T-helper 2 cell (primary cell): Measurements from ENCODE around the gene DNAH11.
"Not testable (repeated sequence)": the region's sequence is repeated elsewhere in the genome, so short reads cannot be mapped to it uniquely, and the experiment has no call there.

Experiments used
- DNase-seq, 5 experiments: peaks; one replicate each; pipeline versions ENCODE4 v3.0.0 to v3.0.0-alpha.2; 2012 to 2022

Gene DNAH11

GRCh38 chr7:21898265-21898930, 355.6 kb downstream of the DNAH11 start:
- peak in 1 of 5 experiments; percentile 68 for DNase-seq

- DNase-seq: no peak
Observed at GRCh38 chr7:21902240-21902639, 359.4 kb downstream of the DNAH11 start.

- DNase-seq: no peak
Observed at GRCh38 chr7:21903020-21903786, 360.4 kb downstream of the DNAH11 start.

- no peak for DNase-seq
Observed at GRCh38 chr7:21908746-21909145, 365.9 kb downstream of the DNAH11 start.

GRCh38 chr7:21910253-21910652, 367.4 kb downstream of the DNAH11 start:
- DNase-seq: no peak

DNA sequence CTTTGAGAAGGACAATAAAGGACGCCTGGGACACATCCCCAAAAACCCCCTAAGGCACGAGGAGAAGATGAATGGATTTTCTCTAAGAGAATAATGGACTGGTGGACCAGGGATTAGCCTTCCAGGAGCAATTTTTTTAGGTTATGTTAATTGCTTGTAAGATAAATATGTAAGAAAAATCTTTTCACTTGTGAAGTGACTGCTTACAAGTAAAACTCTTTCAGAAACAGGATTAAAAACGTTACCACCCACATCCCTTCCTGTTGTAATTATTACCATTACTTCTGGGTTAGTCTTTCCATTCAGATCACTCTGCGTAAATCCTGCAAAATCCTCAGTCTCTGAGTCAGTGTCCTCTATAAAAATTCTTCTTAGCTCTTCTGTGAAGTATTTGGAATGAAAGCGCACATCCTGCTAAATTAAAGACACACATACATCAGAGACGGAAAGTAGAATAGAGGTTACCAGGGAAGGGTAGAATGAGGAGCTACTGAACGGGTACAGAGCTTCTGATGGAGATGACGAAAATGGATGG, 368.6 kb downstream of the DNAH11 start:
- no peak for DNase-seq

DNA sequence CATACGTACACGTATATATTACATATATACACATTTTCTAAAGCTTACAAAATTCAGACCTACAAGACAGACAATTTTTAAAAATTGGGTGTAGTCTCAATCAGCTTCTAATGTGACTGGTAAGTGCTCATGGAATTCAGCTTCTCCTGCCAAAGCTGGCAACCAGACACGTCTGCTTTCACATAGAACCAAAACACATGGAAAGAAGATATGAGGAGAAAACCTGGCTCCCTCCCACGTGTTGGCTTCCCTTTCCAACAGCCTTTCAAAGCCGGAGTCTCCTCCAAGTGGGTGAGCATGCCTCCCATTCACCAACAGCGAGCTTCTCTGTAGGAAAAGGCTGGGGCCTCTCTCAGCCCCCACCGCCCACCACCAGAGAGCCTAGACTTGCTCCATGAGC, 369.5 kb downstream of the DNAH11 start:
- no peak for DNase-seq

GRCh38 chr7:21912931-21913780, 370.3 kb downstream of the DNAH11 start:
- DNase-seq: no peak

DNA sequence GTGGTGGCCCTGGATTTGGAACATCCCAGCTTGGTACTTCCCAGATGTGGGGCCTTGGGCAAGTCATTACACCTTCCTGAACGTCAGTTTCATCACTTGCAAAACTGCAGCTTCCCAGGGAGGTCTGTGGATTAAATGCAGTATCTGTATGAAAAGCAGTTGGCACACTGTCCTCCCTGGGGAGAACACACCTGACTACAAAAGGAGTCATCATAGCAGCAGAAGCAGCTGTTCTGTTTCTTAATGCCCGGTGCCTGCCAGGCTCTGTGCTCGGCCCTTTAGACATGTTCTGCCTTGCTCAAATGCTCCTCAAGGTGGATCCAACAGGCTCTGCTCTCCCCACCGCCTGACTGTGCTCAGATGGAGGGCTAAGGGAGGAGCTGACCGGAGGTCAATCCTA, 371.8 kb downstream of the DNAH11 start:
- no peak for DNase-seq

GRCh38 chr7:21915140-21915539, 372.3 kb downstream of the DNAH11 start:
- no peak for DNase-seq

DNA sequence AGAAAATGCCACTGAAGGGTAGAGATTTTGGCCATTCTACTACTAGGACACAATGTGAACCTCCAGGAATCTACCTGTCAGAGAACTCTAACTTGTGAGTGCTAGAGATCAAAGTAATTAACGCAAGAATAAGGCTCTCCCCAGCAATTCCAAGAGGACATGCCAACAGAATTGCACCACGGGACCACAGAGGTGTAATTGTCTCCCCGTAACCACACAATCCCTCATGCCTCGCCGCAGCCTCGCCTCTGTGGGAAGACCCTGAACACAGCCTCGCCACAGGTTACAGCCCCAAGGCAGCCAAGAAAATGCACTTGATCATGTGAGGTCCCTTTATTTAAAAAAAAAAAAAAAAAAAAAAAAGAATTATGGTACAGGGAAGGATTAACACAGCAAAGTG, 373.3 kb downstream of the DNAH11 start:
- DNase-seq: no peak

DNA sequence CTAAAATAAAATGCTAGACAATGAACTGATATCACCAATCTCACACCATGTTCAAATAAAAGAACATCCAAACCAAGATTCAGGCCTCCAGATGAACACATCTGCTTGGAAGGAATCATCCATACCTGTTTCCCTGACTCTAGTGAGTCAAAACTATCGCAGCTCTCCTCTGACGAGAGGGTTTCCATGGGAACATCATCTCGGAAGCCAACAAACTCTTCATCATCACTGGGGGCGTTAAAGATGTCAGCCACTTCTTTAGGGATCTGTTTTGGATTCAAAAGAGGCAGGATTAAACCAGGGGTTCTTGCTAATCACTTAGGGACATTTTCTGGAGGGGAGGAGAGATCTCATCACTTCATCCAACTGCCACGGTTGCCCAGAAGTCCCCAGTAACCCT, 373.8 kb downstream of the DNAH11 start:
- no peak for DNase-seq

GRCh38 chr7:21918216-21918615, 375.4 kb downstream of the DNAH11 start:
- no peak for DNase-seq

DNA sequence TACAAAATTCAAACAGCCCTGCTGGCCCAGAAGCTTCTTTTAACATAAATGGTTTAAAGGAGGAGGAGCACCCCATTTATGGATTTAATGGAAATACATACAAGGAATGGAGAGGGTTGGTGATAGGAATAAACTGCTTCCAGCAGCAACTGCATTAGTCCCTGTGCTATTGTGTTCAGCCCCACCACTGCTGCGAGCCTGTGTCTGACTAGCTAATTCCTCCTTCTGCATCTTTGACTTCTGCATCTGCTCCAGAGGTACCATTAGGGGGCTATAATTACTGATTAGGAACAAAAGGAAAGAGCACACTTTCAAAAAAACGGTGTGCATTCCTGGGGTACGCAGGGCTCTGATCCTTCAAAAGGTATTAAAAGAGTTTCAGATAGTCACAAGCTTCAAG, 378.1 kb downstream of the DNAH11 start:
- no peak for DNase-seq

- DNase-seq: no peak
Observed at GRCh38 chr7:21922605-21923004, 379.8 kb downstream of the DNAH11 start.

DNA sequence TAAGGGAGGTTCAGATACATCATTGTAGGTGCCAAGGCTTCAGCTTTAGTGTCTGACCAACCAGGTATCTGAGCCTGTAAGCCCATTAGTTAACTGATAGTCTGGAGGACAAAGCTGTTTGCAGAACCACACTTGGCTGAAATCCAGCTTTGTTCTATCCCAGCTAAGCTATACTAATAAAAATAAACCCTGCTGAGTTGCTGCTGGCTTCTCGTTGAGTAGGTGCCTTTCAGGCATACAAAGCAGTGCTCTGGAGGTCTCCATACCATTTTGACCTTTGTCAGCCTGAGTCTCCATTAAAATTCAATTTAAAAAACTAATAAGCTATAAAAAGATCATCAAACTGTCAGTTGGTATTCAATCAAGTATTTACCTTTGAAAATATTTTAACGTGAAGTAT, 380.8 kb downstream of the DNAH11 start:
- no peak for DNase-seq

- no peak for DNase-seq
Observed at GRCh38 chr7:21926448-21926847, 383.6 kb downstream of the DNAH11 start.

GRCh38 chr7:21927693-21928092, 384.9 kb downstream of the DNAH11 start:
- DNase-seq: no peak

GRCh38 chr7:21933293-21933692, 390.5 kb downstream of the DNAH11 start:
- not testable (repeated sequence) for DNase-seq

- no peak for DNase-seq
Observed at GRCh38 chr7:21934808-21935207, 392.0 kb downstream of the DNAH11 start.

DNA sequence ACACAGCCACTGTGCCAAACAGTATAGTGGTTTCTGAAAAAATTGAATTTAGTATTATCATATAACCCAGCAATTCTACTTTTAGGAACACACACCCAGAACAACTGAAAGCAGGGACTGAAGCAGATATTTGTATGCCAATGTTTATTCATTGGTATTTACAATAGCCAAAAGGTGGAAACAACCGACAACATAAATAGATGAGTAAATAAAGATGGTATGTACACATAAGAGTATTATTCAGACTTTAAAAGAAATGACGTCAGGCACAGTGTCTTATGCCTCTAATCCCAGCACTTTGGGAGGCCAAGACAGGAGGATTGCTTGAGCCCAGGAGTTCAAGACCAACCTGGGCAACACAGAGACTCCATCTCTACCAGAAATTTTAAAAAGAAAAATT, 395.6 kb downstream of the DNAH11 start:
- no peak for DNase-seq

DNA sequence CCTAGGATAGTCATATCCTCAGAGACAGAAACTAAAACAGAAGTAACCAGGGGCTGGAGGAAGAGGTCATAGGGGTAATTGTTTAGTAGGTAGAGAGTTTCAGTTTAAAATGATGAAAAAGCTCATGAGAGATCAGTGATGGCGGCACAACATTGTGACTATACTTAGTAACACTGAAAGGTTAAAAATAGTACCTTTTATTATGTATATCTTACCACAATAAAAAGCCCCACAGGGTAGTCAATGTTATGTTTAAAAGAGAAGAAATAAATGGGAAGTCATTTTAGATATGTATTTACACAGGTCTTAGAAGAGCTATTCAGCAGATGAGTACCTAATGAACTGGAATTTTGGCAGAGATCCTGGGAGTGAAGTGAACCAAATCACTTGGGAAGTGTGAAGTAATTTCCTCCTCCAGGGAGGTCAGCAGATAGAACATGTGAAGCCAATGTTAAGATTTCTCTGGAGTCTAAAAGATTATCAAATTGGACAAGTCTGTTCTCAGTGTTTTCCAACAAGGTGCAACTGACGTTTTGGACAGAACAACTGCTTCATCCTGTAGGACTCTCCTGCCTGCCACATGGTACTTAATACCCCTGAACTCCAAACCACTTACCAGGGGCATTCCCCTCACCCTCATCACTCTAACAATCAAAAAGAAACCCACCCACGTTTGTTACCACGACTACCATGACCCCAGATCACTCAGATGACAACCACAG, 396.5 kb downstream of the DNAH11 start:
- peak in 2 of 5 experiments; percentile 15 to 31 for DNase-seq
